ENCODE results near the gene UBL5. TPM values are rescaled to one million over a fixed set of nuclear protein-coding genes. Genes with fewer than 3 reads are reported as not detected.
"Not testable (repeated sequence)": the region's sequence is repeated elsewhere in the genome, so short reads cannot be mapped to it uniquely, and the experiment has no call there.

UBL5 gene
- 348 TPM for polyA plus RNA-seq (2013, experiment 1 of 2)
- polyA plus RNA-seq (2013, experiment 2 of 2), result 352 TPM

GRCh38 chr19:9827289-9828238 lies at the start of gene UBL5:
Gene UBL5 (plus strand): TSS chr19:9827918. CDS start chr19:9828338, 420 bp downstream.
- no peaks in the 10 kb centered on the region for H3K27me3 ChIP-seq (ENCODE audit: insufficient read depth, low read length, poor library complexity)
- H3K23ac ChIP-seq (ENCODE audit: low read length), result peak within 1 kb of the TSS; percentile 24
- H3K56ac ChIP-seq (ENCODE audit: low read length), result peak within 1 kb of the TSS; percentile 93
- no peak within 1 kb of the TSS for H3K27ac ChIP-seq (ENCODE audit: low read depth, low read length)
- no peak within 1 kb of the TSS for H2BK5ac ChIP-seq (ENCODE audit: low read length)
- peaks cover 3% of the 10 kb centered on the region for H3K36me3 ChIP-seq (ENCODE audit: control insufficient read depth, insufficient read depth, low read length)
- peak within 1 kb of the TSS; percentile 82 for H3K4ac ChIP-seq (ENCODE audit: low read depth, low read length)
- no peak within 1 kb of the TSS for H2BK120ac ChIP-seq (ENCODE audit: low read depth, low read length)
- H2BK15ac ChIP-seq (replicated peaks; ENCODE audit: low read depth), result no peak within 1 kb of the TSS
- H3K18ac ChIP-seq (ENCODE audit: low read length), result peak within 1 kb of the TSS; percentile 57
- H3K79me1 ChIP-seq (ENCODE audit: low read length), result peaks cover 16% of the 10 kb centered on the region
- H3K79me2 ChIP-seq (ENCODE audit: control insufficient read depth, insufficient read depth, low read length), result peaks cover 25% of the 10 kb centered on the region
- peak within 1 kb of the TSS; percentile 90 for H3K4me3 ChIP-seq (ENCODE audit: low read length)
- peak within 1 kb of the TSS; percentile 85 for H2AK5ac ChIP-seq (ENCODE audit: low read length)
- peak within 1 kb of the TSS; percentile 57 for H4K8ac ChIP-seq (ENCODE audit: low read depth, low read length)
- no peak within 1 kb of the TSS for H4K5ac ChIP-seq (ENCODE audit: low read length)
- H3K4me1 ChIP-seq (ENCODE audit: control insufficient read depth, low read depth, low read length), result peaks cover 4% of the 10 kb centered on the region
- peak; percentile 96 for DNase-seq
- no CpG with 5 or more reads among the region's 62 CpGs for WGBS (ENCODE audit: extremely low coverage, insufficient coverage, low lambda C conversion rate)
- H3K4me2 ChIP-seq (ENCODE audit: low read length), result peak within 1 kb of the TSS; percentile 90
- H3K9ac ChIP-seq (ENCODE audit: low read length), result peak within 1 kb of the TSS; percentile 79

- H4K5ac ChIP-seq (ENCODE audit: low read length), result no peak overlapping the region
- H3K4me1 ChIP-seq (ENCODE audit: control insufficient read depth, low read depth, low read length), result peaks cover 4% of the 10 kb centered on the region
- no peak overlapping the region for H2AK5ac ChIP-seq (ENCODE audit: low read length)
- H3K36me3 ChIP-seq (ENCODE audit: control insufficient read depth, insufficient read depth, low read length), result no peaks in the 10 kb centered on the region
- H3K4me2 ChIP-seq (ENCODE audit: low read length), result no peak overlapping the region
- H2BK15ac ChIP-seq (replicated peaks; ENCODE audit: low read depth), result no peak overlapping the region
- no peak overlapping the region for H3K23ac ChIP-seq (ENCODE audit: low read length)
- H3K4me3 ChIP-seq (ENCODE audit: low read length), result no peak overlapping the region
- no peak overlapping the region for H3K9ac ChIP-seq (ENCODE audit: low read length)
- no peak for DNase-seq
- H3K27ac ChIP-seq (ENCODE audit: low read depth, low read length), result no peak overlapping the region
- WGBS (ENCODE audit: extremely low coverage, insufficient coverage, low lambda C conversion rate), result no CpG with 5 or more reads among the region's 2 CpGs
- no peak overlapping the region for H3K4ac ChIP-seq (ENCODE audit: low read depth, low read length)
- H3K56ac ChIP-seq (ENCODE audit: low read length), result no peak overlapping the region
- peaks cover 2% of the 10 kb centered on the region for H3K79me1 ChIP-seq (ENCODE audit: low read length)
- H3K18ac ChIP-seq (ENCODE audit: low read length), result no peak overlapping the region
- no peak overlapping the region for H2BK120ac ChIP-seq (ENCODE audit: low read depth, low read length)
- no peak overlapping the region for H4K8ac ChIP-seq (ENCODE audit: low read depth, low read length)
- no peaks in the 10 kb centered on the region for H3K27me3 ChIP-seq (ENCODE audit: insufficient read depth, low read length, poor library complexity)
- no peak overlapping the region for H2BK5ac ChIP-seq (ENCODE audit: low read length)
- no peaks in the 10 kb centered on the region for H3K79me2 ChIP-seq (ENCODE audit: control insufficient read depth, insufficient read depth, low read length)
Observed at GRCh38 chr19:9782338-9782737, 45.4 kb upstream of the UBL5 start.

- H2AK5ac ChIP-seq (ENCODE audit: low read length); H2BK5ac ChIP-seq (ENCODE audit: low read length); H2BK120ac ChIP-seq (ENCODE audit: low read depth, low read length); H3K27me3 ChIP-seq (ENCODE audit: insufficient read depth, low read length, poor library complexity); H3K18ac ChIP-seq (ENCODE audit: low read length); H3K9ac ChIP-seq (ENCODE audit: low read length); H4K5ac ChIP-seq (ENCODE audit: low read length); DNase-seq; H3K36me3 ChIP-seq (ENCODE audit: control insufficient read depth, insufficient read depth, low read length); H3K79me2 ChIP-seq (ENCODE audit: control insufficient read depth, insufficient read depth, low read length); H3K4ac ChIP-seq (ENCODE audit: low read depth, low read length); H2BK15ac ChIP-seq (replicated peaks; ENCODE audit: low read depth); H3K23ac ChIP-seq (ENCODE audit: low read length); H3K4me1 ChIP-seq (ENCODE audit: control insufficient read depth, low read depth, low read length); H4K8ac ChIP-seq (ENCODE audit: low read depth, low read length); H3K79me1 ChIP-seq (ENCODE audit: low read length); H3K4me3 ChIP-seq (ENCODE audit: low read length); H3K4me2 ChIP-seq (ENCODE audit: low read length): not testable (repeated sequence)
- peak overlapping the region; percentile 81 for H3K56ac ChIP-seq (ENCODE audit: low read length)
- no CpG with 5 or more reads among the region's 6 CpGs for WGBS (ENCODE audit: extremely low coverage, insufficient coverage, low lambda C conversion rate)
- peak overlapping the region; percentile 82 for H3K27ac ChIP-seq (ENCODE audit: low read depth, low read length)
Observed at GRCh38 chr19:9784163-9784496, 43.6 kb upstream of the UBL5 start.

- WGBS (ENCODE audit: extremely low coverage, insufficient coverage, low lambda C conversion rate), result no CpG with 5 or more reads among the region's 74 CpGs
- H4K5ac ChIP-seq (ENCODE audit: low read length), result no peak overlapping the region
- peak; percentile 99 for DNase-seq
Observed at GRCh38 chr19:9785367-9786331, 42.1 kb upstream of the UBL5 start.

GRCh38 chr19:9786342-9786741 lies 41.4 kb upstream of the UBL5 start:
- Histone ChIP-seq H3K4ac (ENCODE audit: low read depth, low read length) (no peak overlapping the region), H4K5ac (ENCODE audit: low read length) (no peak overlapping the region), H3K56ac (ENCODE audit: low read length) (peak overlapping the region; percentile 98), H3K18ac (ENCODE audit: low read length) (peak overlapping the region; percentile 41), H3K36me3 (ENCODE audit: control insufficient read depth, insufficient read depth, low read length) (no peaks in the 10 kb centered on the region), H3K4me1 (ENCODE audit: control insufficient read depth, low read depth, low read length) (peaks cover 5% of the 10 kb centered on the region), H3K27ac (ENCODE audit: low read depth, low read length) (peak overlapping the region; percentile 100), H2BK5ac (ENCODE audit: low read length) (no peak overlapping the region), H3K79me1 (ENCODE audit: low read length) (peaks cover 2% of the 10 kb centered on the region), H2BK120ac (ENCODE audit: low read depth, low read length) (no peak overlapping the region), H3K27me3 (ENCODE audit: insufficient read depth, low read length, poor library complexity) (no peaks in the 10 kb centered on the region), H3K23ac (ENCODE audit: low read length) (no peak overlapping the region), H3K9ac (ENCODE audit: low read length) (peak overlapping the region; percentile 89), H2BK15ac (replicated peaks; ENCODE audit: low read depth) (no peak overlapping the region), H3K4me2 (ENCODE audit: low read length) (no peak overlapping the region), H3K4me3 (ENCODE audit: low read length) (no peak overlapping the region), H3K79me2 (ENCODE audit: control insufficient read depth, insufficient read depth, low read length) (no peaks in the 10 kb centered on the region), H4K8ac (ENCODE audit: low read depth, low read length) (no peak overlapping the region), H2AK5ac (ENCODE audit: low read length) (no peak overlapping the region)
- DNase-seq, result no peak
- no CpG with 5 or more reads among the region's 9 CpGs for WGBS (ENCODE audit: extremely low coverage, insufficient coverage, low lambda C conversion rate)

More at GRCh38 chr19:9785367-9786331, 42.1 kb upstream of the UBL5 start:
- Histone ChIP-seq H3K27me3 (ENCODE audit: insufficient read depth, low read length, poor library complexity) (no peaks in the 10 kb centered on the region), H3K27ac (ENCODE audit: low read depth, low read length) (peak overlapping the region; percentile 100), H3K23ac (ENCODE audit: low read length) (peak overlapping the region; percentile 45), H4K8ac (ENCODE audit: low read depth, low read length) (no peak overlapping the region), H3K36me3 (ENCODE audit: control insufficient read depth, insufficient read depth, low read length) (no peaks in the 10 kb centered on the region), H3K79me2 (ENCODE audit: control insufficient read depth, insufficient read depth, low read length) (no peaks in the 10 kb centered on the region), H3K79me1 (ENCODE audit: low read length) (peaks cover 2% of the 10 kb centered on the region), H3K4me2 (ENCODE audit: low read length) (peak overlapping the region; percentile 70), H2BK5ac (ENCODE audit: low read length) (no peak overlapping the region), H3K18ac (ENCODE audit: low read length) (peak overlapping the region; percentile 82), H3K4me3 (ENCODE audit: low read length) (peak overlapping the region; percentile 77), H2BK15ac (replicated peaks; ENCODE audit: low read depth) (no peak overlapping the region), H2BK120ac (ENCODE audit: low read depth, low read length) (no peak overlapping the region), H2AK5ac (ENCODE audit: low read length) (no peak overlapping the region), H3K4me1 (ENCODE audit: control insufficient read depth, low read depth, low read length) (peaks cover 5% of the 10 kb centered on the region), H3K56ac (ENCODE audit: low read length) (peak overlapping the region; percentile 98), H3K4ac (ENCODE audit: low read depth, low read length) (no peak overlapping the region), H3K9ac (ENCODE audit: low read length) (peak overlapping the region; percentile 89)

Measured in mesendoderm (in vitro differentiated cells).